GM18909 (cell line): ENCODE data around the gene ZFAND2B.

Source experiments
- ATAC-seq: cut with Tn5 transposase; IDR thresholded peaks from one replicate; pipeline ENCODE4 v1.9.1; 2021; ENCODE audit warnings: mild to moderate bottlenecking; ENCODE audit not compliant: unreplicated experiment, poor library complexity

ZFAND2B gene

DNA sequence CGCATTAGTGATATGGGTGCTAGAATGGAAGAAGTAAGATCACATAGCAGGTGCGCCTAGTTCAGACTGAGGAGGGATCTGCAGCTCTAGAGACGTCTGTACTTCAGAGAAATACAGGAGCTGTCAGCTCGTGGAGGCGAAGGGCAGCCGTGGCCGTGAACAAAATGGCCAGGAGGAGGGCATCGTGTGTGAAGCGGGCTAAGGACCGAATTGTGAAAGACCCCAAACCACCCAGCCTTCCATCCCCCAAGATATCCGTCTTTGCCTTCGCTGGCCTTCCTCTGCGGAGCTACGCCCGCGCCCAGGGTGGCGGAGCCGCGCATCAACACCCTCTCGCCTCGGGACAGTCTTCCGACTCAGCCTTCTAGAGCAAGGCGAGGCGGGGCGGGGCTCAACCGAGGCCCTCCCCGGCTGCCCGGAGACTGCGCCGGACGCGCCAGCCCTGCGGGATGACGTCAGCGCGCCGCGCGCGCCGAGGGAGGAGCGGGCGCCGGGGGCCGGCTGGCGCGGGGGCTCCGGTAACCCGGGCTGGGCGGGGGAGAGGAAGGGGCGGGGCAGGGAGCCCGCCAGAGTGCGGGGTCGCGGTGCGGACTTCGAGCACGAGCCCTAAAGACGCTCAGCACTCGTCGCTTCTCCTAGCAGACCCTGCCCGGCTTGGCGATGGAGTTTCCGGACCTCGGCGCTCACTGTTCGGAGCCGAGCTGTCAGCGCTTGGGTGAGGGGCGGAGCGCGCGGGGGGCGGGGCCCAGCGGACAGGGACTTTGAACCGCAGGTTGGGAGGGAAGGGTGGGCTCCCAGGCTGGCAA is at the start of gene ZFAND2B:
TSS of gene ZFAND2B (plus strand) at position 455 of the 806 bp plus-strand sequence. CDS start at position 661, 206 bp downstream.
- ATAC-seq, result peak; percentile 97

DNA sequence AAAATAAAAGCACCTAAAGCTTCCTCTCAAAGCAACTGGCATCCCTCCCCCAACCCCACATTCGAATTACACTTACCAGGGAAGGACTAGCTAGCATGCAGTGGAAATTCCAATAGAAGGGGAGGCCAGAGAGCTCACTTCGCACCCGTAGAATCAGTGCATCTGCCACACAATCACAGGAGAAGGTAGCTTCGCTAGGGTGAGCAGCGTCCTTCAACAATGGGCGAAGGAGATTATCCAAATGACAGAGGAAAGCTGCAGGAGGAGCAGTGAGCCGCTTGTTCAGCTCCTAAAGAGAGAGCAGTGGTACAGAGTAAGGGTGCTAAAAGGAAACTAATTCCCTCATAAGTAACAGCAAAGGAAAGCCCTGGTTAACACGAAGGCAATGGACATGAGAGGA is 49.2 kb upstream of the ZFAND2B start:
- ATAC-seq, result no peak

- no peak for ATAC-seq
Measured at GRCh38 chr2:219158025-219158424, 48.6 kb upstream of the ZFAND2B start.

- ATAC-seq, result no peak
Measured at GRCh38 chr2:219158586-219158985, 48.0 kb upstream of the ZFAND2B start.

GRCh38 chr2:219159771-219160185 is 46.8 kb upstream of the ZFAND2B start:
- peak; percentile 3 for ATAC-seq

DNA sequence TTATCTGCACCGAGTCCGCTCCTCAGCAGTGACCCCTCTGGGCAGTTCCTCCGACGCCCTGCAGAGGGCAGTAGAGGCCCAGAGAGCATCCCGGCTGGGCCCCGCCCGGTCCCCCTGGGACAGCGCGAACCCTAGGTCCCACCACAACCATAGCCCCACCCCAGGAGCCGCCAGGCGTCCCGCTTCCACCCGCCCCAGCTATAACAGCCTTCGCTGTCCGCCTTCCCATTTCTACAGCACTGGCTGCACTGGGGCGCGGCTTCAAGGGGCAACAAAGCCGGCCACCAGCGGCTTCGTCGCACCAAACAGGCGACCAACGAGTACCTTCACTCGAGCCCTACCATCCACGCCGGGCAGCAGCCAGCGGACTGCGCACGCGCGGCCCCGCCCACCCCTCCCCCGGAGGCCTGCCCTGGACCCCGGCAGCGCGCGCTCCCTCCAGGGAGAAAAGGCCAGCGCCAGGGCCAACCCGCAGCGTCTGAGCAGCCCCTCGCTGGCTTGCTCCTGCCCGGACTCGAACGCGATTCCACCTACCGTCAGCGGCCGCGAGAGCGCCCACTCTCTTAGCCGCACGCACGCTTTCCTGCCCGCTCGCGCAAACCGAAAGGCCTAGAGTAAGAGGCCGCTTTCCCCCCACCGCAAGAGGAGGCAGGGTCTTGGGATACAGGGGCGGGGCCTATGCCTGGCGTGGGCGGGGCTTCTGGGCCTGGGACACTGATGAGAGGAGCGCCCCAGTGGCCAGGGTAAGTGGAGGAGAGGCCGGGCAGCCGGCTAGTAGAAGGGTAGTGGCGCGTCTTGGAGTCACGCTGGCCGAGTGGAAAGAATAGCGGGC is 46.2 kb upstream of the ZFAND2B start, which contains the start of gene NHEJ1:
TSS of gene NHEJ1 (minus strand) at position 630 of the 832 bp plus-strand sequence. CDS start 2,453 bp downstream, outside the sequence.
- peak; percentile 84 for ATAC-seq

DNA sequence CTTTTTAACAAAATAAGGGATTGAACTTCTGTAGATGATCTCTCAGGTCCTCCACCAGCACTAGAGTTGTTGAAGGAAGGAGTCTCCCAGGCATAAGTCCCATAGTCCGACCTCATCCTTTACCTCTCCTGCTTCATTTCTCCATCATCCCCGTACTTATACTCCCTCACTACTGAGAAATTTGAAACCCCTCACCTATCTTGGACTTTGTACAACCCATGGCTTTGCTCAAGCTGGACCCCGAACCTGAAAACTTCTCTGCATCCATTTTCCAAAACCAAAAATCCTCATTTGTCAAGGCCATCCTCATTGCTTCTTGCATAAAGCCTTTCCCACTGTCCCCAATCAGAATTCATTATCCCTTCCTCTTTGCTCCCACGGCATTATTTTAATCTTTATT is 45.5 kb upstream of the ZFAND2B start:
- no peak for ATAC-seq

- no peak for ATAC-seq
Measured at GRCh38 chr2:219163156-219163555, 43.4 kb upstream of the ZFAND2B start.

GRCh38 chr2:219165058-219165911 is 41.3 kb upstream of the ZFAND2B start:
- ATAC-seq, result no peak

GRCh38 chr2:219167997-219168396 is 38.6 kb upstream of the ZFAND2B start:
- ATAC-seq, result no peak

DNA sequence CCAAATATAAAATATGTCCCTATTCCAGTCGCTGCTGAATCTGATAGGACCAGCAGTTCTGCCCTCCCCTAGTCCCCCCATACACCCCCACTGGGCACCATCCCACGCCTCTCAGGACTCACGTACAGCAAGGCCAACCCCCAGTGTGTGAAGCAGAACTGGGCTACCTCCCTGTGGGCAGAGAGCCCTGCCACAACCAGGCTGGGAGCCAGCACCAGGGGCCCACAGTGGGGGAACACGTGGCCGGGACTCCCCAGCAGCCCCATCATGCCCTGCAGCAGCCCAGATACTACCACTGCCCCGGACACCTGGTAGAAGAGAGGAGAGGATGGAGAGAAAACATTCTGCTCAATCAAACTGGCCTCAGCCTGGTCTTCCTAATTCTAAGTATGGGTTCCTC is 38.1 kb upstream of the ZFAND2B start:
- ATAC-seq, result no peak

DNA sequence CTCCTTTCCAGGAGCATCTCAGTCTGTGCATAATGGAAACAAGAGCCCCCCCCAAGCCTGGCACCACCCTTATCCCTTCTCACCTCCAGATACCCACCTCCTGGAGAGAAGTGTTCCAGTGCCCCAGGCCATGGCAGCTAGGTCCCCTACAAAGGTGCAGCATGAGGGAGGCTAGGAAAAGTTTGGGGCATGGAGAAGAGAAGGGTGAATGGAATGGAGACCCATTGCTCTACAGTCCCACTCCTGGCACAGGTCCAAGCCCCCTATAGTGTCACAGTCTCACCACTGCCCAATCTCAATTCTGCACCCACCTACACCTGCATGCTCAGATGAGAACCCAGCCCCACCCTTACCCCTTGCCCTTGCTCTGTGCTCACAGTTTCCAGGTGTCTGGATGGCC is 37.6 kb upstream of the ZFAND2B start:
- ATAC-seq, result no peak

DNA sequence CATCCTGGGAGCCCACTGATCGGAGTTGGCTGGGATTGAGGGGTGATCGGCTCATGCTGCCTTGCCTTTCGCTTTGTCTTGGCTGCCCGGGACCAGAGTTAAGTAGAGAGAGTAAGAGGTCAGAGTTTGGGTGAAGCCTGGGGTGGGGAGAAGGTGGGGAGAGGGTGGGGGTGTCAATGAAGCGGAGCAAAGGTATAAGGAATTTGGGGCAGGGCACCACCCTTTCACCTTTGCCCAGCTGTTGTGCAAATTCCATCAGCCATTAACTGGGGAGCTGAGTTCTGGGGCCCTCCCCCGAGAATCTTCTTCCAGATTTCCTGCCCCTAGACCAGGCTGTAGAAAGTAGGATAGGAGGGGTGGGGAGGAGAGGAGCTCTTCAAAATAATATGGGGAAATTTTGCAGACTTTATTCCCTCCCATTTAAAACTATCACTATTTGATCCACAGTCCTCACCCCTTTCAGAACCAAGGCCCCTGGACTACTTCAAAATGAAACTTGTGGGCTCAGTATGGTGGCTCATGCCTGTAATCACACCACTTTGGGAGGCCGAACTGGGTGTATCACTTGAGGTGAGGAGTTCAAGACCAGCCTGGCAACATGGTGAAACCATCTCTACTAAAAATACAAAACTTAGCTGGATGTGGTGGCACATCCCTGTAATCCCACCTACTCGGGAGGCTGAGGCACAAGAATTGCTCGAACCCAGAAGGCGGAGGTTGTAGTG is 36.5 kb upstream of the ZFAND2B start, which contains the start of gene SLC23A3:
TSS of gene SLC23A3 (minus strand) at position 100 of the 725 bp plus-strand sequence. CDS start at position 55, 45 bp downstream.
- no peak for ATAC-seq

- no peak for ATAC-seq
Measured at GRCh38 chr2:219171231-219171651, 35.3 kb upstream of the ZFAND2B start.

- ATAC-seq, result no peak
Measured at GRCh38 chr2:219172231-219173154, 34.1 kb upstream of the ZFAND2B start.

DNA sequence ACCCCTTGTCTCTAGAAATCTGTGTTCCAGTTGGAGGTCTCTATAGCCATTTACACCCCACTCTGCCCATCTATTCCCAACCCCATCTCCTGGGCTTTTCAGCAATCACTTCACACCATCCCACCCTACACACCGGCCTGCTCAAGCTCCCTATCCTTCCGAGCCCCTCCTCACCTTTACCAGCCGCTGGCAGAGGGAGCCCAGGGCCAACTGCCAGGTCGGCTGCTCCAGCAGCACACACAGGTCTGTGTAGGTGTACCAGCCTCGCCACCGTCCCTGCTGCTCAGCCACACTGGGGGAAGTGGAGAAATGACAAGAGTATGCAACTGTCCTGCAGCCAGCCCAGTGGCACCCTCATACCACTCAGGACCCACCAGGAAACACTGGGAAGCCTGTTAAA is 33.4 kb upstream of the ZFAND2B start:
- no peak for ATAC-seq

GRCh38 chr2:219174146-219174545 is 32.4 kb upstream of the ZFAND2B start:
- no peak for ATAC-seq

DNA sequence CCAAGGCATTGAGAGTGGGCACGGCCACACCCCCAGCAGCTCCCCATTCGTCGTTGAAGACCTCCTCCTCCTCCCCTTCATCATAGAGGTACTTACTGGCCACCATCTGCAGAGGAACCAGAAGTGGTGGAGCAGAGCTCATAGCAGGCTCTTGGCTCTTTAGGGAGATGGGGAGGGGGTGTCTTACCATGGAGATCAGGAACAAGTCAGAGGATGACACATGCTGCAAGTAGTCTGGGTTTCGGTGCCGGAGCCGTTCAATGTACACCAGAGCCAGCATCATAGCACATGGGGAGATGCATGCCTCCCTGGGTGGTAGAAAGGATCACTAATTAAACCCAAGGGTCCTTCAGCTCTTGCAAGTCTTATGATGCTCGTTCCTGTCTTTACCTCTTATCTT is 31.8 kb upstream of the ZFAND2B start:
- ATAC-seq, result no peak
